ENCODE results near the gene EPSTI1. TPM values are rescaled to one million over a fixed set of nuclear protein-coding genes. Genes with fewer than 3 reads are reported as not detected.
A peak's percentile ranks its signal among the peaks of the same experiment; 100 is the strongest.

EPSTI1 gene
- total RNA-seq, 1 donor from 2014 or later = 2.6 TPM

DNA sequence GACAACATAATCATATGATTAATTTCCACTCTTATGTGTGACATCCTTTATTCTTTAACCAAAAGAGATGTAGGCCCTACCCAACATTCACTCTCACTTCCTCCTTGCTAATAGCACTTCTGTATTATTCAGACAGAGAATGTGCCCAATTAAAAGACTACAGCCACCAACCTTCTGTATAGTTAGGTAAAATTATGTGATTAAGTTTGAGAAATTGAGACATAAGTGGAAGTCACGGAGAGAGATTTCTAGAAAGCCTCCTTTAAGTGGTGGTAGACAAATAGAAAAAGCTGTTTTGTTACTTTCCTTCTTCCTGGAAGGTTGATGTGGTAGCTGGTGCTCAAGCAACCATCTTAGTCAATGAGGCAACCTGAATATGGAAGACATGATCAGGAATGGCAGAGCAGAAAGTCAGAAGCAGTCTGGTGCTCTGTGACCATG lies 14.8 kb downstream of the EPSTI1 start:
- no peaks in the 10 kb centered on the region for H3K4me1 ChIP-seq
- H3K9me3 ChIP-seq (replicated peaks) = peaks cover 4% of the 10 kb centered on the region
- intact Hi-C loops (cut with micrococcal nuclease) = no loop called here
- TF ChIP-seq, protein P1, sequence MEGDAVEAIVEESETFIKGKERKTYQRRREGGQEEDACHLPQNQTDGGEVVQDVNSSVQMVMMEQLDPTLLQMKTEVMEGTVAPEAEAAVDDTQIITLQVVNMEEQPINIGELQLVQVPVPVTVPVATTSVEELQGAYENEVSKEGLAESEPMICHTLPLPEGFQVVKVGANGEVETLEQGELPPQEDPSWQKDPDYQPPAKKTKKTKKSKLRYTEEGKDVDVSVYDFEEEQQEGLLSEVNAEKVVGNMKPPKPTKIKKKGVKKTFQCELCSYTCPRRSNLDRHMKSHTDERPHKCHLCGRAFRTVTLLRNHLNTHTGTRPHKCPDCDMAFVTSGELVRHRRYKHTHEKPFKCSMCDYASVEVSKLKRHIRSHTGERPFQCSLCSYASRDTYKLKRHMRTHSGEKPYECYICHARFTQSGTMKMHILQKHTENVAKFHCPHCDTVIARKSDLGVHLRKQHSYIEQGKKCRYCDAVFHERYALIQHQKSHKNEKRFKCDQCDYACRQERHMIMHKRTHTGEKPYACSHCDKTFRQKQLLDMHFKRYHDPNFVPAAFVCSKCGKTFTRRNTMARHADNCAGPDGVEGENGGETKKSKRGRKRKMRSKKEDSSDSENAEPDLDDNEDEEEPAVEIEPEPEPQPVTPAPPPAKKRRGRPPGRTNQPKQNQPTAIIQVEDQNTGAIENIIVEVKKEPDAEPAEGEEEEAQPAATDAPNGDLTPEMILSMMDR (IDR thresholded peaks at IDR 0.05; ENCODE audit: borderline replicate concordance) = no peak
- H3K36me3 ChIP-seq = no peaks in the 10 kb centered on the region
- no peak for DNase-seq
- no peak overlapping the region for H3K4me3 ChIP-seq
- H3K27me3 ChIP-seq (ENCODE audit: low read depth) = no peaks in the 10 kb centered on the region
- H3K27ac ChIP-seq (replicated peaks) = no peak overlapping the region

DNA sequence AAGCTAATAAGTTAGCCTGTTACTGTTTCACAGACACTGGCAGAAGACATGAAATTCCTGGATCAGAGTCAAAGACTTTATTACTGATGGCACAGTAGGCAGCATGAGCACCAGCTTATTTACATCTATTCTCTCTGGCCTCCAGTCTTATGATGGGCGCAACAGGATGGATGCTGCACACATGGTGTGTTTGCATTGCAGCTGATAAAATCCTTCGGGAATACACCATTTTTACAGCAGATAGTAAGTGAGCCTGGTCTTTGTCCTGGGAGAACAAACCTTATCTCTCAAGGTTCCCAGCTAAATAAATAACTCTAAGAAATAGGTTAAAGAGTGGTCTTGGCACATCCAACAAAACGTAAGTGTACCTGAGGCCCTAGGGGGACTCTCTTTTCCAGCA lies 16.0 kb downstream of the EPSTI1 start:
- no peak for DNase-seq
- H3K27me3 ChIP-seq (ENCODE audit: low read depth) = no peaks in the 10 kb centered on the region
- H3K4me3 ChIP-seq = no peak overlapping the region
- H3K4me1 ChIP-seq = peaks cover 5% of the 10 kb centered on the region
- H3K9me3 ChIP-seq (replicated peaks) = peaks cover 4% of the 10 kb centered on the region
- TF ChIP-seq, protein P1 (IDR thresholded peaks at IDR 0.05; ENCODE audit: borderline replicate concordance) = no peak
- intact Hi-C loops (cut with micrococcal nuclease) = no loop called here
- no peak overlapping the region for H3K27ac ChIP-seq (replicated peaks)
- H3K36me3 ChIP-seq = no peaks in the 10 kb centered on the region

DNA sequence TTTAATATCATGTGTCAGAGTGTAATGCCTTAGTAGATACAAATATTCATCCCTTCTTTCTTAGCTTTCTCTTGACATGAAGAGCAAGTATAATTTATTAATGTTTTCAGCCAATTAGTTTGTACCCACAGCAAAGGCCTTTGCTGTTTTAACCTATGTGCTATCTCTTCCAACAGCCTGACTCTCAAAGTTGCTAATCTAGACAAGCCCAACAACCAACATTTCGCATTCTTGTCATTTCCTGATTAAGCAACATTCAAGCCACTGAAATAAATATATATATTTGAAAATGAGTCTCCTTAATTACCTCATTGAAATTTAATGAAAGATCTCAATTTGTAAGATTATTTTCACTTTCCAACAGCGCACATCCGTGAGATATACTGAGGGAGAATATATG lies 18.5 kb downstream of the EPSTI1 start:
- Histone ChIP-seq H3K4me1 (peaks cover 16% of the 10 kb centered on the region), H3K36me3 (no peaks in the 10 kb centered on the region), H3K4me3 (no peak overlapping the region), H3K9me3 (replicated peaks) (peaks cover 4% of the 10 kb centered on the region), H3K27me3 (ENCODE audit: low read depth) (no peaks in the 10 kb centered on the region), H3K27ac (replicated peaks) (no peak overlapping the region)
- TF ChIP-seq, protein P1 (IDR thresholded peaks at IDR 0.05; ENCODE audit: borderline replicate concordance) = no peak
- no peak for DNase-seq
- intact Hi-C loops (cut with micrococcal nuclease) = no loop called here

GRCh38 chr13:42971691-42972347 lies 20.2 kb downstream of the EPSTI1 start:
- Histone ChIP-seq H3K4me3 (no peak overlapping the region), H3K9me3 (replicated peaks) (no peaks in the 10 kb centered on the region), H3K4me1 (peaks cover 27% of the 10 kb centered on the region), H3K27me3 (ENCODE audit: low read depth) (no peaks in the 10 kb centered on the region), H3K36me3 (no peaks in the 10 kb centered on the region), H3K27ac (replicated peaks) (no peak overlapping the region)
- intact Hi-C loops (cut with micrococcal nuclease) = no loop called here
- no peak for DNase-seq
- TF ChIP-seq, protein P1 (IDR thresholded peaks at IDR 0.05; ENCODE audit: borderline replicate concordance) = no peak

- peaks cover 27% of the 10 kb centered on the region for H3K4me1 ChIP-seq
- DNase-seq = no peak
- no peak overlapping the region for H3K27ac ChIP-seq (replicated peaks)
- no peaks in the 10 kb centered on the region for H3K27me3 ChIP-seq (ENCODE audit: low read depth)
- intact Hi-C loops (cut with micrococcal nuclease) = no loop called here
- no peaks in the 10 kb centered on the region for H3K9me3 ChIP-seq (replicated peaks)
- H3K36me3 ChIP-seq = no peaks in the 10 kb centered on the region
- TF ChIP-seq, protein P1 (IDR thresholded peaks at IDR 0.05; ENCODE audit: borderline replicate concordance) = peak; percentile 84
- H3K4me3 ChIP-seq = no peak overlapping the region
Observed at GRCh38 chr13:42970824-42971690, 21.0 kb downstream of the EPSTI1 start.

All from left ventricle myocardium inferior (tissue), 1 donor.